ENCODE measurements around the gene NABP1.
"Not testable (repeated sequence)": the region's sequence is repeated elsewhere in the genome, so short reads cannot be mapped to it uniquely, and the experiment has no call there.

The NABP1 gene, protein sequence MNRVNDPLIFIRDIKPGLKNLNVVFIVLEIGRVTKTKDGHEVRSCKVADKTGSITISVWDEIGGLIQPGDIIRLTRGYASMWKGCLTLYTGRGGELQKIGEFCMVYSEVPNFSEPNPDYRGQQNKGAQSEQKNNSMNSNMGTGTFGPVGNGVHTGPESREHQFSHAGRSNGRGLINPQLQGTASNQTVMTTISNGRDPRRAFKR

DNA sequence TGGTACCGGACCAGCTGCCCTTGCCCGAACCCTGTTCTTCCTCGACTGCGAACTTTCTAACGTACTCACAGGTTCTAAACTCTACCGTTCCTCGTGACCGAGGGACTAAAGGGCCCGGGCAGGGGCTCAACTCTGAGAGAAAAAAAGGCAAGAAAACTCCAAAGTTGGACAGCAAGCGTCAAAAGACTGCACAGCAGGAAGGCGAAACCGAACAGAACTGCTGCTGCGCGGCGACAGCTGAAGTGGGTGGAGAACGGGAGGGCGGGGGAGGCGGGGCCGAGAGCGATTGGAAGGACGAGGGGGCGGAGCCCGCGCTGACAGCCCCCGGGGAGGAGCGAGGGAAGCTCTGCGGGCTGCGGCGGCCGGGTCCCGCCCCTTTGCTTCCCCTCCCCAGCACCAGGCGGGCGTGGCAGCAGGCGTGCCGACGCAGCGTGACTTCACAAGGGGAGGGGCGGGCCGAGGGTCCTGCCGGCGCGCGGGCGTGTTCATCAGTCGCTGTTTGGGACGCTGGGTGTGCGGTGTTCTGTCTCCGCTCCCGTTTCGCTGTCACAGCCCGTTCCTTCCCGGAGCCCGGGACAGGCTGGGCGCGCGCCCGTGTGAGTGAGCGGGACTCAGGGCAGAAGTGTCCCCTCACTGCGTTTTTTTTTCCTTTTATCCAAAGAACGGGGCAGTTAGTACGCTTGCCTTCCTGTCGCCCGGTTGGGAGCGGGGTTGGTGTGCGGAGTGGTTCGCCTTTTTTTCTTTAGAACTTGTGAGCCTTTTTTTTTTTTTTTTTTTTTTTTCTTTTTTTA, at the start of gene NABP1:
TSS of gene NABP1 (plus strand) at position 491 of the 791 bp plus-strand sequence. CDS start 479 bp downstream, outside the sequence.
- peak; percentile 95 for DNase-seq

DNA sequence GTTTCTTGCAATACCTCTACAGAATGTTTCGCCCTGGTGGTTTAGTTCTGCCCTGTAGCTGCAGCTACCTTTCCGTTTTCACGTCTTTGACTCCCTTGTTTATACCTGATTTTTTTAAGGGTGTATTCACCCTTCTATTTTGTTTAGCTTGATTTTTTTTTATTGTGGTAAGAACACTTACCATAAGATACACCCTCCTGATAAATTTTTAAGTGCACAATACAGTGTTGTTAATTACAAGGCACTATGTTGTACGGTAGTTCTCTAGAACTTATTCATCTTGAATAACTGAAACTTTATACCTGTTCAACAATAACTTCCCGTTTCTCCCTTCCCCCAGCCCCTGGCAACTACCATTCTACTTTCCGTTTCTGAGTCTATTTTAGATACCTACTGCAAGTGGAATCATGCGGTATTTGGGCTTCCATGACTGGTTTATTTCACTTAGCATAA, 48.9 kb upstream of the NABP1 start:
- DNase-seq: no peak

DNA sequence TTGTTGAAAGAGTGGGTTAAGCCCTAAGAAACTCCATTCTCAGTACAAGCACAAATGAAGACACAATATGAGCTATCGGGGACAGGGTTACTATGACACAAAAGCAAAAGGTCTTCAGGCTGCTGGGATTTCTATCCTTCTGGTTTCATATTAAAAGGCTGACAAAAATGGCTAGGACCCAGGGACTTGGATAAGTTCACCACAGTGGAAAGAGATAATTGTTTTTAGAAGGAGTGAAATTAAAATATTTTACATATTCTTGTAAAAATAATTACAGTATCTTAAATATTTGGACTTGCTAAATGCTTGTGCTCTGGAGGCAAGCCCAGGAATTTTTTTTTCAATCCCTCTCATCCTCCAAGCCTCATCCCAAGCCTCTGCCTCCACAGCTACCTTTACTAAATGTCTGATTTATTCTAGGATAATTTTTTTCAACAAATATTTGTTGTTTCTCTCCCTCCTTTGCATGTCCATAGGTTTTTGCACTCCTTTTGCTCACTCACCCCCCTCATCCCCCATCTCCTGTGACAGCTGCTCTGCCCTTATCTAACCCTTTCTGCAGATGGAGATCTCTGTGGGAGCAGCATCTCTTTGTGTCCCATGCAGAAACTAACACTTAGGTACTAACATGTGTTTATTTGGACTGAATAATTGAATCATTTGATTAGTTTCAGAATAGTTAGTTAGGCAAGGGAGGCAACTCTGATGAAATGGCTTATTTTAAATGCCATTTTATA, 47.8 kb upstream of the NABP1 start:
- DNase-seq: no peak

DNA sequence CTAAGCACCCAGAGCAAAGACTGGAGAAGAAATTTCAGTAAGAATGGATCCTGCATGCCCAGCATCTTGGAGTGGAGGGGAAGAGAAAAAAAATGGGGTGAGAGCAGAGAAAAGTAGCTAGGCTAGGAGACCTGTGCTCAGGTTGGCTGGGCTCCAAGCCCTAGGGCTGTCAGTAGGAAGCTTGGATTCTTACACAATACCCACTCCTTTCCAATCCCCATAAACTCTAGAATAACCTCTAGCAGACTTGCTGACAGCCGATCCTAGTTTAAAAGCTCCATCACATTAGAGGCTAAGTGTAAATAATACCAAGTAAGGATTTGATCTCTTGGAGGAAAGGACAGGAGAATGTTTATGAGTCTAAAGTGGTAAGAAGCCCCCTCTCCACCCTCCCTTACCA, 46.2 kb upstream of the NABP1 start:
- DNase-seq: no peak

DNA sequence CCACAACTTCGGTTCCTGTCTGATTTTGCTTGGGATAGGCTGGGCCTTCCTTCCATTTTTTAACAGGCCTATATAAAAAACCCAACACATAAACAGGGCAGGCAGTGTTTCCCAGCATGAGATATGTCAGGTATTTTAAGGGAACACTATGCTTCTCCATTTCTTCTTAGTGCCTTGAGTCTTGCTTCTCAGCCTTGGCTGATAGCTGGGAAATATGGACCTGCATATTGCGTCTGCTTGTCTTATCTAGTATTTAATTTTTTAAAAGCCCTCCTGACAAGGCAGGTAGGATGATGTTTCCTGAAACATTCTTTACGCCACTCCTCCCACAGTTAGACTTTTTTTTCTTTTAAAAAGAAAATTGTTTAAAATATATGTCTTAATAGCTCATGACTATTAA, 45.5 kb upstream of the NABP1 start:
- DNase-seq: no peak

DNA sequence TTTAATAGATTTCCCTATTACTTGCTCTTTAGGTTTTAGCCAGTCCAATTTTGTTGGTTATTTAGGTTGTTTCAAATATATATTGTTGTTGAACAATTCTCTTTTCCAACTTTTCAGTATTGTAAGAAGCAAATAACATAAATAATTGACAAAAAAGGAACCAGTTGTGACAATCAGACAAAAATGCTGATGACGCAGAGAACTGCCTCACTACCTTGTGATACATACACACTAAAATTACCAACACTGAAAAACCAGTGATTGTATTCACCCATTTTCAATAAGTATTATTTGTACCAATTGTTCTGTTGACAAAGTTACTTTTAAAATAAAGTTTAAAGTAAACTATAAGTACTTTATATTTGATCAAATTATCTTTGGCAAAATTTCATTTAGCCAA, 43.1 kb upstream of the NABP1 start:
- no peak for DNase-seq

DNA sequence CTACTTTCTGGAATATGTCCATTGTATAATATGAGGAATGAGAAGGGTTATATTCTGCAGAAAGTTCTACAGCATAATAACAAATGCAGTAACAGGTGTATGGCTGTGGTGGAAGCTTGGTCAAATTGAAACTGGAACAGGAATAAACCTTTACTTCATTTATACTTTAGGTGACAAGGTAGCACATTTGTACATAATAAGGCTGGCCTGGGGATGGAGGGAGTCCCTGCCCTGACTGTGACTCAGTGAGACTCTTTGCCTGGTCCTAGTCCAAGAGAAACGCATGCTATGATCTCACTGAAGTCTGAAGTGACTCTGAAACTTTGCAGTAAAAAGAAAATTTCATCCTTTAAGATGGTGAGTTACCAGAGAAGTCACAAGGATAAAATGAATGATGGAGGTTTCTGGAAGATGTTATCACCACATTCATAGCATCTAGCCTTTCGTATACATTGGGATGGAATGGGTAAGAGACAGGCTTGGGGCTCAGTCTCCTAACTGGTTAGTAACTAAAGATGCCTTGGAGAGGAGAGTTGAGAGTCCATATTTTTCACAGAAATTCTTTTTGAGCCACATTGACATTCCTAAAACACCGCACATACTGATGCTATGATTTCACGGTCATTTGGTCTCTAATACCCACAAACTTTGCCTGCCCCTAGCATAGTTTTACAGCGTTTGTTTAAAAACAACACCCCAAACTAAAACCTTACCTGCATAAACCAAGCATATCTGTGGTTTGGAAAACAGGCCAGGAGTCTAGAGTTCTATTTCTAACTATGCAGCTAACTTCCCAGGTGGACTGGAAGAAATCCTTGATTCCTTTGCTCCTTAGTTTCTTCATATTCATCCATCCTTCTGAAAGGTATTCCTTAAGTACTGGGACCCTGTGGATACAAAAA, 42.4 kb upstream of the NABP1 start:
- no peak for DNase-seq

DNA sequence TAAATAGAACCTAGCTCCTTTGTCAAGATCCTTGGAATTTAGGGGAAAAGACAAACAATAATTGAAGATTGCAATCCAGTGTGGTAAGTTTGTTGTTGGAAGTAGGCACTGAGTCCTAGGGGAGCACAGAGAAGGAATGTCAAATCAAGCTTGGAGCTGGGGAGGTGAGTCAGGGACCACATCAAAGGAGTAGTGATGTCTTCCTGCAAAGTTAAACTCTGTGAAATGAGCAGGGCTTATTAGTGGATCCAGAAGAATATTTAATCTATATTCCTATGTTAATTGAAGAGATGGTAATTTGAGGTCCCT, 41.7 kb upstream of the NABP1 start:
- no peak for DNase-seq

DNA sequence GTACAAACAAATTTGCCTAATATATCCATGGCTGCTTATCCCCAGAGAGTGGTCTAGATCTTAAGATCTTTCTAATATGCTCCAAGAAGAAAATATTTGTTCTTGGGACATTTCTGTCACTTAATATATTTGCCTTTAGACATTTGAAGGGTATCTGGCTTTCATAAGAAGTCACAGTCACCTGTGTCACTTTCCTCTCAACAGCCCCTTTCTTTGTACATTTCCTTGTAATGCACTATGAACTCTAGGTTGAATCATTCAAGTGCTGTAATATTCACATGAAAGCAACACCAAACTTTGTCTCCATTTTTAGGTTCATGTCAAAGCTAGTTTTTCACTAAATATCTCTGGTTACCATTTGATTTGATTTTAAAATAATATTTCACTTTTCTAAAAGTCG, 41.4 kb upstream of the NABP1 start:
- no peak for DNase-seq

DNA sequence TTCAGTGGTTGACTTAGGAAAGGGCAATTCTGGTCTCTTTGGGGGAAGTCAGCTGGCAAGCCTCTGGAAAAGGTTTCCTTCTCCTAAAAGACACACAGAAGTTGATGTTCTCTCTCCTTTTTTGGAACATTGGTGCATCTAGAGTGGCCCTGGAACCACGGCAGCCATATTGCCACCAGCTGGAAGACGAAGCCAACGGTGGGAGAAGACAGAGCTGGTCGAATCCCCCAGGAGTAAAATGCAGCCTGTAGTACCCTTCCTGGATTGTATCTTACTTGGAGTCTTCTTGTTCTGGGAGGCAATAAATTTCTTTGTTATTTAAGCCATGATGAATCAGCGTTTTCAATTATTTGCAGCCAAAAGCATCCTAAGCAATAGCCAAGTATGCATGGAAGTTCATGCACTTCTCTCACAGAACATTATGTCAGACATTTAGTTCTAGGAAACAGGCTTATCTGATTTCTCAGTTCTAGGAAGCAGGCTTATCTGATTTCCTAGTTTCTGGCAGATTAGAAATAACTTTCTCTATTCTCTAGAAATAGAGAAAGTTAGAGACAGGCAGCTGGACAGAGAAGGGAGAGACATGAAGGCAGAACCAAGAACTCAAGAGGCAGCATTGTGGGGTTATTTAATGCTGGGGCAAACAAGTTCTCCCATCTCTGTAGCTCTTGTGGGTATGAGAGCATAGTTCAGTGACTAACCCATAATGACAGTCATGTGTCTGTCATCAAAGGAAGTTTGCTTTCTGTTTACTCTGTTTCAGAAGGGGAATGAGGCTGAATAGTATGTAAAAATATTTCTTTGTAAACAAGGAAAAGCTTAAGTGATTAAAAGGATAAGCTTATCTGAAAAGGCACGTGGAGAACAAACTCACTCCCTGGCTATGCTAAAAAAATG, 40.5 kb upstream of the NABP1 start:
- DNase-seq: no peak

DNA sequence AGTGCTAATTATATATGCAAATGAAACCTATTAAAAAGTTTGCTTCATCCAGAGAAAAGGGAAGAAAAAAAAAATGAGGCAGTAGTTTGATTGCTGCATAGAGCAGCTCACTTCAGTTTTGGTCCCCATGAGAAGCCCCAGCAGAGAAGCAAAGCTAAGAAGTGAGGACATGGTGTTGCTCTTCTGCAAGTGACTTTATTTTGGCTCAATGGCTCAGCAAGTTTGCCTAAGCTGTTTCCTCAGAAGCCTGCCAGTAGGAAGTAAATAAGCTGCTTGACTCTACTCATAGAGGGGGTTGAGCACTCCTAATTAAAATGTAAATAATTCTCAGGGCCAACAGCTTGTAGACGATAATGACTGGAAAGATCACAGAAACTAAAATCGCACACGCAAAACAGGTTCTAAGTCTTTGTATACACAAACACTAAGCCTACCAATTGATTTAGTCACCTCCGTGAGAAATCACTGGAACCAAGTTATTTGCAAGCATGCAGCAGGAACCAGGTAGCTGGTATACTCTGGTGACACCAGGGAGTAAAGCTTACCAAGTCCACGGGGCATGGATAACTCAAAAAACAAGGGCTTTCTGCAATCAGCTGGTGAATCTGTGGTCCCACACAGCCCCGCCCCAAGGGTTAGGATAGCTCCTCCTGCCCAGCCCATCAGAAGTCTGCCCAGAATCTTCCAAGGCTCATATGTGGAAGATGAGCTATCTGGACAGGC, 39.7 kb upstream of the NABP1 start:
- no peak for DNase-seq

DNA sequence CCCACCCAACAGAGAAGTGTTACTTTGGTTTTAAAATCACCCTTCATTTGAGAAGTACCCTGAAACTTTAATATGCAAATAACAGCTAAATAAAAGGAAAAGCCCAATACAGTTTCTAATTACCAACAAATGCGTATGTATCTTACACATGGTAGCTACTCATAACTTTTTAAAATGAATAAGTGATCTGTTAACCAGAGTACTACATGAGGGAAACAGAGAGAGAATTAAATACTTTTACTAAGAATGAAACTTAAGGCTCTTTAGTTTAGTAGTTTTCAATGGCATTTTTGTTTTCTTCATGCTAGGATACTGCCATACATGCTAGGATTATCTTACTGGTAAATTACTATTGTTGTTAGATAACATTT, 39.1 kb upstream of the NABP1 start:
- no peak for DNase-seq

DNA sequence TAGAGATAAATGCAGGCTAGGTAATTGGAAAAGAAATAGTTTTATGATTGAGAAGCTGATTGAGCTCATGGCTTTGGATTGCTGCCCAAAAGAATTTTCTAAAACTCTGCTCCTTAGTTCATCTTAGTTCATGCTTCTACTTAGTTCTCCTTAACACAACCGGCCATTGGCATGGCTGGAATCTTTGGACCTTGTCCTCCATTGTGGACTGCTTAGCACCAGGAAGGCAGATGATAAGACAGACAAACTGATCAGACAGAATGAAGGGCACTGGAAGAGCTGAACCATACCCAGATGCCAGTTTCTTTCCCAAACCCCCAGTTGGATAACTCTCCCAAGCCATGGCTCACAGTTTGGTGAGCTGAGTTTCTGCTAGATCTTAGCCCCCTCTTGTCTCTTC, 36.3 kb upstream of the NABP1 start:
- DNase-seq: no peak

DNA sequence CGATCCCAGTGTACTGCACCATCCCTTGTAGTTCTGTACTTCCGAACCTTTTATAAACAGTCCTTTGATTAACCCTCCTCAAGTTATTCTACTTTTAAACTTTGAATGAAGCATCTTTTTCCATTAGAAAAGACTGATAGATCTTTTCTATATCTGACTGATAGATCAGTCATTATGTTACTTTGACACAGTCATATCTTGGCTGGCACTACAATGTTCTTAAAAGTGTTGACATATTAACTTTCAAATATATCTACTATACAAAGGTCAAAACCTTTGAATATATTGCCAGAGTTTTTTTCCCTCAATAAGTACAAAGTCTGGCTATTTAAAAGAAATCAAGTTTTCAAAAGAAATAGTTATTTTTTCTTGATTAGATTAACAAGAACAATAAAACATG, 35.4 kb upstream of the NABP1 start:
- no peak for DNase-seq

DNA sequence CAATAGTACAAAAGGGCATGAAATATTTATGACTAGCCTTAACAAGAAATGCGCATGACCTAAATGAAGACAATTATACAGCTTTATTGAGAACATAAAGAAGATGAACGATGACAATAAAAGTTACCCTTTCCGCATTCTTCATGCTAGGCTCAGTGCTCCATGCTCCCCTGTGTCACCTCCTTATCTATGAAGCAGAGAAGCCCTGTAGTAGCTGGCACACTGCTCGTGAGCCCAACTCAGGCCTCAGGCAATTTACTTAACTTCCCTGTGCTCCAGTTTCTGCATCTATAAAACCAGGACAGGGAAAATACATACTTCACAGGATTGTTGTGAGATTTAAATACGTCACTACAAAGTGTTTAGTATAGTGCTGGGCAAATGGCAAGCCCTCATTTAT, 34.5 kb upstream of the NABP1 start:
- no peak for DNase-seq

DNA sequence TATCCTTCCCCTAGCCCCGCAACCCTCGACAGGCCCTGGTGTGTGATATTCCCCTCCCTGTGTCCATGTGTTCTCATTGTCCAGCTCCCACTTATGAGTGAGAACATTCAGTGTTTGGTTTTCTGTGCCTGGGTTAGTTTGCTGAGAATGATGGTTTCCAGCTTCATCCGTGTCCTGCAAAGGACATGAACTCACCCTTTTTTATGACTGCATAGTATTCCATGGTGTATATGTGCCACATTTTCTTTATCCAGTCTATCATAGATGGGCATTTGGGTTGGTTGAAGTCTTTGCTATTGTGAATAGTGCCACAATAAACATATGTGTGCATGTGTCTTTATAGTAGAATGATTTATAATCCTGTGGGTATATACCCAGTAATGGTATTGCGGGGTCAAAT, 33.3 kb upstream of the NABP1 start:
- DNase-seq: not testable (repeated sequence)

DNA sequence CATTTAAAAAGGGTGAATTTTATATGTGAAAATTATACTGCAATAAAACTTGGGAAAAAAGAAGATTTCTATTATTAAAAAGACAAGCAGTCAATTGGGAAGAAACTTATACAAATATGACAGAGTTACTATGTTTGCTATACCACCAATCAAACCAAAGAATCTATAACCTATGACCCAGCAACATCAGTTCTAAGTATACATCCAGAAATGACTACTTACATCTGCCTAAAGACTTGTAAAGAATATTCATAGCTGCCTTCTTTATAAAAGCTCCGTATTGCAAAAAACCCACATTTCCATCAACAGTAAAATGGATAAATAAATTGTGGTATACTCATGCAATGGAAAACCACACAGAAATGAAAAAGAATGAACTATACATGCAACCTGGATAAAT, 32.9 kb upstream of the NABP1 start:
- DNase-seq: no peak

DNA sequence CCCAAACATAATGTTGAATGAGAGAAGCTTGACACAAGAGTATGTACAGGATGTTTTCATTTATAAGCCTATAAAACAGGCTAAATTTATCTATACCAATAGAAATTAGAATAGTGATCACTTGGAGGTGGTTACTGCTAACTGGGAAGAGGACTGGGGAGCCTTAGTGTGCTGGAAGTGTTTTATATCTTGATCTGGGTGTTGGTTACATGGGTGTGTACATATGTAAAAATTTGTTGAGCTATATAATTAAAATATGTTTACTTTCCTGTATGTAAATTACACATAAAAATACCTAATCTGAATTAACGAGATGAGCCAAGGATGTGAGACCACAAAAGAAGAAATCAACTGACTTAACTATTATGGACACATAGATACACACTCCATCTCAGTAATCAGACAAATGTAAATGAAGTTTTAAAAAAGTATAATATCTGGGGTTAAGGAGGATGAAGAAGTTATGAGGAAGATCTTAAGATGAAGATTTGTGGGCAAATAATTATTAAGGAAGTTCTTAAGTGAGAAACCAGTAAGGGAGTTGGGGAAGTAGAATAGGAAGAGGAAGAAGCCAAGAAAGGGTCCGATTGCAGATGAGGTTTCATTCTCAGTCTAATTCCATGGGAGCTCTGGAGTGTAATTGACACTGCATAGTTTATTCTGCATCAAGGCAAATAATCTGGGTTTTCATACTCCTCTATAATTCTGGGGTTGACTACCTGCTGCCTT, 32.3 kb upstream of the NABP1 start:
- DNase-seq: no peak

DNA sequence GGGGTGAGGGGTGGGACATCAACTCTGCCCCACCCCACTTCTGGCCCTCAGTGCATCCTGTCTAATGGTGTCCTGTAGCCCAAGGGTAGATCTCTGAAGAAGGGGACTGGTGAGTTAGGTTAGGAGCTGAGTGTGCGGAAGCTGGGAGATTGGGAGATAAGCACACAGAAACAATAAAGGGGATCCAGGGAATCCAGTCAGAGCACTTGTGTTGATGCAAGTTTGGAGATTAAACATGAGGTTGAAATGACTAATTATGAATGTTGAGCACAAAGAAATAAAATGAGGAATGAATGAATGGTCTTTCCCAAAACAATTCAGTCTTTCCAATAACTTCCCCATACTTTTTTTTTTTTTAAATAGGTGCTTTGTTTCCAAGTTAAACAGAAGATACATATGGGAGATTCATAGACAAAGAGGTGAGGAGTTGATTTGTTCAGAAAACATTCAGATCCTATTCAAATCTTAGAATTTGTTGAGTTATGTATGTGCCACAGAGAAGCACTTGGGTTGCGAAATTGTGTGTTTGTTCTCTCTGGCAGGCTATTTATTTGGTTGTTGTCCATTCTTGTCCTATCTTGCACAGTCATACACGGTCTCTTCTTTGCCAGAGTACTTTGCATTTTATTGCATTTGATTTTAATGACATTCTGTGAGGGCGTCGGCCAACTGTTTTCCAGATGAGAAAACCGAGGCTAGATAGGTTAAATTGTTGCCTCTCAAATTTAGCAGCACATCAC, 31.6 kb upstream of the NABP1 start:
- no peak for DNase-seq

DNA sequence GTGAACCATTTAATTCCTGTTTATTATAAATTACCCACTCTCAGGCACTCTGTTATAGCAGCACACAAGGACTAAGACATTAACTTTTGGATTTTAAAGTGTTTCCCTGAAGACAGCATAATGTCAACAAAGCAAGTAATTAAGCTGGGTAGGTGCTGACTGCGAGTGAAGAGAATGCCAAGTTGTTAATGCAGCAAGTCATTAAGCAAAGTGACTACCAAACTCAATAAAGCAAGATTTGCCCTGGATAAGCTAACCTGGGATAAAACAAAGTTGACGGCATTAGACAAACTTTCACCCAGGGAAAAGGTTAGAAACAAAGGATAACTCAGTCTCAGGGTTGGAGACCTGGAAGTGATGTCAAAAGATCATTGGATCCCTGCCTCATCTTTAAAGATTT, 28.4 kb upstream of the NABP1 start:
- no peak for DNase-seq

All from NCI-H1694 (cell line).